ENCODE measurements around the gene ALAS1.

The ALAS1 gene

GRCh38 chr3:52210550-52211046 lies 12.6 kb downstream of the ALAS1 start:
- peaks cover 94% of the 10 kb centered on the region for H3K36me3 ChIP-seq
- TF ChIP-seq CTCF (IDR thresholded peaks at IDR 0.05), result no peak
- peak overlapping the region; percentile 25 to 37 for H3K4me3 ChIP-seq (ENCODE audit: low read depth in 1 of 2, low read length in 1 of 2)

GRCh38 chr3:52211268-52211891 lies 13.4 kb downstream of the ALAS1 start:
- peak overlapping the region; percentile 88 for H3K27ac ChIP-seq
- peaks cover 44 to 63% of the 10 kb centered on the region in 2 experiments for H3K4me1 ChIP-seq (ENCODE audit: control insufficient read depth in 1 of 2, insufficient read depth in 1 of 2, low read depth in 1 of 2, low read length in 1 of 2)
- H3K36me3 ChIP-seq, result peaks cover 94% of the 10 kb centered on the region
- no peaks in the 10 kb centered on the region for H3K9me3 ChIP-seq
- H3K4me3 ChIP-seq (ENCODE audit: low read depth in 1 of 2, low read length in 1 of 2), result peak overlapping the region; percentile 25 to 37
- no peak for TF ChIP-seq CTCF (IDR thresholded peaks at IDR 0.05)
- no peaks in the 10 kb centered on the region for H3K27me3 ChIP-seq

More at GRCh38 chr3:52210550-52211046, 12.6 kb downstream of the ALAS1 start:
- H3K27ac ChIP-seq, result peak overlapping the region; percentile 88
- H3K9me3 ChIP-seq, result no peaks in the 10 kb centered on the region
- H3K27me3 ChIP-seq, result no peaks in the 10 kb centered on the region
- peaks cover 44 to 62% of the 10 kb centered on the region in 2 experiments for H3K4me1 ChIP-seq (ENCODE audit: control insufficient read depth in 1 of 2, insufficient read depth in 1 of 2, low read depth in 1 of 2, low read length in 1 of 2)

GRCh38 chr3:52213005-52213404 lies 15.0 kb downstream of the ALAS1 start:
- H3K4me3 ChIP-seq (ENCODE audit: low read depth in 1 of 2, low read length in 1 of 2), result no peak overlapping the region
- H3K4me1 ChIP-seq (ENCODE audit: control insufficient read depth in 1 of 2, insufficient read depth in 1 of 2, low read depth in 1 of 2, low read length in 1 of 2), result peaks cover 58 to 77% of the 10 kb centered on the region in 2 experiments
- H3K9me3 ChIP-seq, result no peaks in the 10 kb centered on the region
- TF ChIP-seq CTCF (IDR thresholded peaks at IDR 0.05), result no peak
- peak overlapping the region; percentile 88 for H3K27ac ChIP-seq
- peaks cover 81% of the 10 kb centered on the region for H3K36me3 ChIP-seq
- H3K27me3 ChIP-seq, result no peaks in the 10 kb centered on the region

GRCh38 chr3:52213901-52214300 lies 15.9 kb downstream of the ALAS1 start:
- peaks cover 57 to 79% of the 10 kb centered on the region in 2 experiments for H3K4me1 ChIP-seq (ENCODE audit: control insufficient read depth in 1 of 2, insufficient read depth in 1 of 2, low read depth in 1 of 2, low read length in 1 of 2)

GRCh38 chr3:52215351-52215750 lies 17.4 kb downstream of the ALAS1 start:
- peaks cover 57% of the 10 kb centered on the region for H3K36me3 ChIP-seq
- TF ChIP-seq CTCF (IDR thresholded peaks at IDR 0.05), result no peak
- no peaks in the 10 kb centered on the region for H3K9me3 ChIP-seq
- peaks cover 50 to 69% of the 10 kb centered on the region in 2 experiments for H3K4me1 ChIP-seq (ENCODE audit: control insufficient read depth in 1 of 2, insufficient read depth in 1 of 2, low read depth in 1 of 2, low read length in 1 of 2)
- H3K4me3 ChIP-seq (ENCODE audit: low read depth in 1 of 2, low read length in 1 of 2), result no peak overlapping the region
- H3K27me3 ChIP-seq, result no peaks in the 10 kb centered on the region
- H3K27ac ChIP-seq, result peak overlapping the region; percentile 88

More at GRCh38 chr3:52213901-52214300, 15.9 kb downstream of the ALAS1 start:
- Histone ChIP-seq H3K27me3 (no peaks in the 10 kb centered on the region), H3K4me3 (ENCODE audit: low read depth in 1 of 2, low read length in 1 of 2) (no peak overlapping the region), H3K27ac (peak overlapping the region; percentile 88), H3K9me3 (no peaks in the 10 kb centered on the region), H3K36me3 (peaks cover 72% of the 10 kb centered on the region)
- TF ChIP-seq CTCF (IDR thresholded peaks at IDR 0.05), result no peak
